NCI-H2029 treated with DMSO at 0.1 percent for 48 hours (cell line): ENCODE results near the gene LHCGR.

Experiments
- DNase-seq: peaks from one replicate; lab custom pipeline; 2025; lab: John Stamatoyannopoulos, UW

Gene LHCGR

DNA sequence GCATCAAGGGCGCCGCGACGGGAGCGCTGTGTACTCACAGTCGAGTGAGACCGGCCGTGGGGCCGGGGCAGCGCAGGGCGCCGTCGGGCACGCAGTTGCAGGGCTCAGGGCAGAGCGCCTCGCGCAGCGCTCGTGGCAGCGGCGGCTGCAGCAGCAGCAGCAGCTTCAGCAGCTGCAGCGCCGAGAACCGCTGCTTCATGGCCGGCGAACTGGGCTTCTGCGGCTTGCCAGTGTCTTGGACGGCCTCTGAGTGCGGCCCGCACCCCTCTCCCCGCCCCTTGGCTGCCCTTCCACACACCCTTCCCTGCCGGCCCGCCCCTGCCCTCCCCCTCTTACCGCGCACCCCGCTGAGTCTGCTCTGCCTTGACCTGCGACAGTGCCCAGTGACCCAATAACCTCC, at the start of gene LHCGR:
Gene LHCGR, minus strand, starts transcription at position 252 of the 400 bp plus-strand sequence. Its CDS starts 53 bp downstream, at position 199.
- DNase-seq: no peak

DNA sequence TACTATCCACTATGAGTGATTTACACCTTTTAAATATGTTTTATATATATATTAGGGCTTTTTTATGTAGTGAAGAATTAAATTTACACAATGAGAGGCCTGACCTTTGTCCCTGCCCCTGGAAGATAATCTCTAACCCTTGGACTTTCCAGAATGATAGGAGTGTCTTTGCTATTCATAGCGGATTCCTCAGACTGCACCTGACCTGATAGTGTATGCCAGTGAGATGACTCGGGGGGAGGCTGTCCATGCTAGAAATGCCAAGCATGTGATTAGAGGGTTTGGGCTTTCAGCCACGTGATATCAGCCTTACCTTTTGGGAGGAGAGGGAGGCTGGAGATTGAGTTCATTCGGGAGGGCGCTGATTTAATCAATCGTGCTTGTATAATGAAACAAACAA, 44.1 kb upstream of the LHCGR start:
- DNase-seq: no peak

GRCh38 chr2:48795065-48795464, 39.5 kb upstream of the LHCGR start:
- no peak for DNase-seq

GRCh38 chr2:48793671-48794070, 38.1 kb upstream of the LHCGR start:
- DNase-seq: no peak

GRCh38 chr2:48792030-48792429, 36.5 kb upstream of the LHCGR start:
- no peak for DNase-seq

DNA sequence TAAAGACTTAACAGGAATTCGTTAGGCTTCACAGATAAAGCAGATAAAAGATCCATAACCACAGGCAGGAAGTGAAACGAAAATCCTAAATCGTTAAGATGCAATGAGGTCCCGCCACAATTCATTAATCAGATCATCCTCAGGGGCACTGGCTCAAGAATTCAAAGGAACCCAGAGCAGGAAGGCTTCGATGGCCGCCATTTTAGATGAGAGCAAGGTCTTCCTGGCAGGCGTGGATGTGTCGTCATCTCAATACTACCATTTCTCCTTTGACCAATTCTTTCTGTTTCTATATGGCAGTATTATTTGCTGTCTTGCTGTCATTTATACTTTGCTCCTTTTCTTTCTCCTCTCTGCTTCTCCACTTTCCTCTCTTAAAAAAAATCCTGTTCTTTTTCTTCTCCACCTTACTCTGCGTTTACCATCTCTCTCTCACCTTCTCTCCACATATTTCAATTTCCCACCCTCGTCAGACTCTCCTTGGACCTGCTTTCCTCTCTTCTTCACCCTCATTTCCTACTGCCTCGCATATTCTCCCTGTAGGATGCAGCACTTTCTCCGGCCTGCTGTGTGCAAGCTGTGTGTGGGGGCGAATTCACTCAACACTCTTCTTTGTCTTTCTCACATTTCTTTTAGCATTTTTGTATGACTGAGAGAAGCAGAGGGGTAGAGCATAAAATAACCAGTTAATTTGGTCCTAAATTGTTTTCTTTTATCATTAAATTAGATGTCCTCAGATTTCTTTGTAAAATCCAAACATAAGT, 35.1 kb upstream of the LHCGR start:
- DNase-seq: no peak

GRCh38 chr2:48787580-48787979, 32.1 kb upstream of the LHCGR start:
- no peak for DNase-seq

- DNase-seq: no peak
These were observed 25.8 kb upstream of the LHCGR start for GRCh38 chr2:48781366-48781765.

DNA sequence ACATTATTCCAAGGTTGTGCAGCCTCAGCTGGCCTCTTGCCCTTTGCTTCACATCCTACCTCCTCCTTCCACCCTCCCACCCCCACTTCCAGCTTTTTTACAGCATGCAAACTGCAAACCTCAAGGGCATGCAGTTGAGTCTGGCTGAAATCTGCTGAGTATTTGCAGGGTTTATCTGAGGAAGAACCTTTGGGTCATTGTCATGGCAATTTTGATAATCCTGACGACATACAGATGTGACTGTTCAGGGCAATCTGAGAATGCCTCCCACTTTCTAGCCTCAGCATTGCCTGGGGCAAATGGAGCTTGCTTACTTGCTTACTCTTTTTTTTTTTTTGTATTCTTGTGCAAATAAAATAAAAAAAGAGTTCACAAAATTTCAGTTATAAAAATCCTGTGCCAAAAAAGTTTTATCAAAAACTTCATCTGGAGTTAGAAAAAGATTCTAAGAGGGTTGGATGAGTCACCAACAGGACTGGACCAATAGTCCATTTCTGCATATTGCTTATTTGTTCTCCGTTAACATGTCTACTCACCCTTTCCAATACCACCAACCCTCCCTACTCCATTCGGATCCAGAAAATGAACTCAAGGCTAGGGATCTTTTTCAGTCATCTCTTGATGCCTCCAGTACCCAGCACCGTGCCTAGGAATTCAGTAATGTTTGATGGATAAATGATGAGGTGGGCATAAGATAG, 23.6 kb upstream of the LHCGR start:
- no peak for DNase-seq

DNA sequence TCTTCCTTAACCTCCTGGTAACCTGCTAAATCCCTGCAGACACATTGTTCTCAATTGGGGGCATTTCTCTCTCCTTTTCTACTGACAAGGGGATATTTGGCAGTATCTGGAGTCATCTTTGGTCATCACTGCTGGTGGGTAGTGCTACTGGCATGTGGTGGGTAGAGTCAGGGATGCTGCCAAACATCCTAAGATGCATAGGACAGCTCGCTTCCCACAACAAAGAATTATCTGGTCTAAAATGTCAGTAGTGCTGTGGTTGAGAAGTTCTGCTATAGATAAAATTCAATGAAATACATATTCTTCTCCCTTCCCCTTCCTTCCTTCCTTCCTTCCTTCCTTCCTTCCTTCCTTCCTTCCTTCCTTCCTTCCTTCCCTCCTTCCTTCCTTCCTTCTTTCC, 18.7 kb upstream of the LHCGR start:
- no peak for DNase-seq

GRCh38 chr2:48771241-48772014, 15.9 kb upstream of the LHCGR start:
- DNase-seq: no peak

GRCh38 chr2:48770181-48770580, 14.7 kb upstream of the LHCGR start:
- DNase-seq: no peak

GRCh38 chr2:48768669-48769068, 13.1 kb upstream of the LHCGR start:
- no peak for DNase-seq

GRCh38 chr2:48767330-48767729, 11.8 kb upstream of the LHCGR start:
- DNase-seq: no peak

GRCh38 chr2:48760826-48761225, 5.3 kb upstream of the LHCGR start:
- DNase-seq: no peak

- DNase-seq: no peak
These were observed 4.2 kb upstream of the LHCGR start for GRCh38 chr2:48759682-48760081.

DNA sequence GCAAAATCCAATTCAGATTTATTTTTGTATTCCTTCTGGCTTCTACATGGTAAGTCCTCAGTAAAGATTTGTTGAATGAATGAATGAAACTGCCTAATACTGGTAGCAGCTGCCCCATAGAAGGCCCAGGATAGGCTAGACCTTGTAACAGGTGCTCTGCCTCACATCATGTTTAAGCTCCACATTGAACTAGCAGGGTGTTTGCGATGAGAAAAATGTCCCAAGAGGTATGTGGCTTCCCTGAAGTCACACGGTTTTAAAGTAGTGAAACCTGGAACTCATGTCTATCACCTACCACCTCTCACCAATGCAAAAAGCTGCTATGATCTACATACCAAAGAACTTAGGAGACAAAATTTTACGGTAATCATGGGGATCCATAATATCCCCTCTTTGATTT, 765 bp upstream of the LHCGR start:
- DNase-seq: no peak

DNA sequence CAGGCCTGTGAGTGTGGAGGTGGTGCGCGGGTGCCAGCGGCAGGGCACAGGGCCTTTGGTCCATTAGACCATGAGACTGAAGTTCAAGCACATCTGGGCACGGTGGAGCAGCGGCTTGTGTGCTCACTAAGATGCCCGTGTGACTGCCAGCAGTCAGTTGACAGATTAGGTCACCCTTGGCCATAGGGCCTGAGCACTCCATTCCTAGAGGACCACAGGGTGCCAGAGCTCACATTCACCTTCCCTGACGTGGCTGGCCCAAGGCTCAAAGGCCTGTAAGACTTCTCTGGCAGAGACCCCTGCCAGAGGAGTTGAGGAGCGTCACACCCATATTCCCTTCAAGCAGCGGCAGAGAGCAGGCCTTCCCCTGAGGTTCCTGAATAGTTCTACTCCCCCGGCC, 650 bp downstream of the LHCGR start:
- DNase-seq: no peak

DNA sequence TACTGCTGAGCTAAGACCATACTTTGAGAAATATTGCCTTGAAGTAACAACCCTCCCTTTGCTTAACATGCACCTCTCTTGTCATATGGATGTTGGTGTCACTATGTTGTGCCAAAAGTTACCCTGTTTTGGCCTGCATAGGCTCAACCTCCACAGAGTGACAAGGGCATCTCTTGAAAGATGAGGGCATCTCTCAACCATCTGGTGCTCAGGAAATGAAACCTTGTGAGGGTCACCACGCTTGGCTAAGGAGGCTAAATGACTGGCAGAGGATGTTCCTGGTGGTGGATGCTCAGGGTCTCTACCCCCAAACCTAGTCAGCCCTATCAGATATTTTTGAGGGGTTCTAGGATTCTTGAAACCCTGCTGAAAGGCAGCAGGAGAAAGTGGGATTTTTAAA, 2.3 kb downstream of the LHCGR start:
- DNase-seq: no peak

DNA sequence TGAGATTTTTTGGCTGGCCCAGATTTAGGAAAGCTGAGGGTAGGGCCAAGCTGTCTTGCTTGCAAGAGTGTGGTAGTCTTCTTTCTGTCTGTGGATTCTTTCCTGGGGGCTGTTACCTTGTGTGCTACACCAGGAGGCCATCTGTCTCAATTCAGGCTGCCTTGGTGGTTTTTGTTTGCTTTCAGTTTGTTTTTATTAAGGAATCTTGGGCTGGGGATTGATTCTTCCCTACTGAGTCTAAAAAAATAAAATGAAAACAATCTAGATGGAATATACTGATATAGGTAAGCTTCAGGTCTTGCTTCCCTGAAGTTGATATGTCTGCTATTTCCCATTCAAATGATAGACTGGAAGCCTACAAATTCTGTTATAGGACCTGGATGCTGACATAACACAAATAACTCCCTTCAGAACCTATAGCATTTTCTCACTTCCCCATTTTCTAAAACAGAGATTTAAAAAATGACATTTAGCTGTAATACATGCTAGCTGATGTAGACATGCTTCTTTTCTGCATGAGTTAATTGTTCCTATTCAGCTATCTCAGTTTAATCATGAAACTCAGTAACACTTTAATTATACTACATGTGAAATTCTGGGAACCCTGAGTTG, 5.3 kb downstream of the LHCGR start:
- DNase-seq: no peak

DNA sequence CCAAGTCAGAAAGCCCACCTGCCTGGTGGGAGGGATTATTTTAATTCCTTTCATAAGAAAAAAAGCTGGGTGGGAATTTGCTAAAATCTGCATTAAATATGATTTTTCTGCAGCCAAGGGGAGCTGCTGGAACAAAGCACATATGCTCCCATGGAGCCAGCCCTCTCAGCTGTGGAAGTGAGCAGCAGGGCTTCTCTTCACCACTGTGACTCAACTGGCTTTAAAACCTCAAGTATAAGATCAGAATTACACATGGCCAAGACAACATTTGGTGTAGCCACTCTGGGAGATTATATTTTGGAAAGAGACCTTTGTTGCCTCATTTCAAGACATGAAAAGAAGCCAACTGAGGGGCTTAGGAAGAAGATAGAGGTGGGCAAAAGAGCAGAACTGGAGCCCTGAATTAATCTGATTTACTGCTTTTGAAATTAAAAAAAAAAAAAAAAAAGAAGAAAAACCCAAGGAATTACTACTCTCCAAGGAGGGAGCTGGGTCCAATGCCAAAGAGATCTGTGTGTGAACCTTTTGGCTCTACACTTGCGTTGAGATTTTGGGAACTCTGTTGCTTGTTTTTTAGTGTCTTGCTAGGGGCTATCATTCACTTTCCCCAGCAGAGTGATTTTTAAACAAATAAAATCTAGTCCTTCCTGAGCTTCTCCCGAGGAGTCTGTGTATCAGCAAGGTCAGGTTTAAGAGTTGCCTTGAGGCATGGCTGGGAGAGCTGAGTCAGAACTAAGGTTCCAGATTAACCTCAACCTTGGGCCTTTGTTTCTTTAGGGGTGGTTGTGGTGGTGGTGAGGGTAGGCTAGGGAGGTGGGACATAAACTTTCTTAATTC, 6.0 kb downstream of the LHCGR start:
- DNase-seq: no peak

DNA sequence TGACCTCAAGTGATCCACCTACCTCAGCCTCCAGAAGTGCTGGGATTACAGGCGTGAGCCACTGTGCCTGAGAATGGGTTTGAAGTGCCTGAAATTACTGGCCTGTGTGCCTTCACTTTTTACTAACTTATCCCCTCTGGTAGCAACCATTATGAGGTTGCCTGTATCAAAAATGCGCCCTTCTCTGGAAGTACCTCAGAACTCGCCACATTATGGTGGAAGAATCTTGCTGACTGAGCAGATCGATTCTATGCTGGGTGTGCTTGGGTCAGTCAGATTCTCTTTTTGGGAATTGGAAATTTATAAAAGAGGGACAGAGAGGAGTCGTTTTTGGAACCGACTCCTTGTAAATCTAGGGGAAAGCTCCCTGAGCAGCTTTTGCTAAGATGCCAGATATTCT, 8.2 kb downstream of the LHCGR start:
- no peak for DNase-seq
